GM13976 (cell line): ENCODE data around the gene IRF3.

Experiments used
- DNase-seq: peaks from one replicate; pipeline ENCODE4 v3.0.0; 2012; ENCODE audit warnings: low spot score
- CTCF ChIP-seq: IDR thresholded peaks from 2 replicates; pipeline ENCODE4 v1.5.1; 2012; ENCODE audit warnings: borderline replicate concordance, mild to moderate bottlenecking; ENCODE audit not compliant: insufficient read depth; ENCODE audit errors: extremely low read depth, missing control alignments, control extremely low read depth
- in situ Hi-C: fragments of 300-500 bp; cut with MboI; formaldehyde crosslinking; loops from one replicate; pipeline ENCODE4 v1.12.0; 2022; ENCODE audit warnings: low sequenced_read_pairs, mixed read lengths, inconsistent platforms; ENCODE audit not compliant: unreplicated experiment

Gene IRF3

GRCh38 chr19:49662011-49662410 lies 3.6 kb downstream of the IRF3 start:
- in situ Hi-C loops: no loop called here
- no peak for TF ChIP-seq CTCF
- no peak for DNase-seq

GRCh38 chr19:49660338-49660961 lies 5.2 kb downstream of the IRF3 start:
- TF ChIP-seq CTCF: no peak
- no peak for DNase-seq
- in situ Hi-C loops: no loop called here

- in situ Hi-C loops: no loop called here
- DNase-seq: no peak
- no peak for TF ChIP-seq CTCF
Measured at GRCh38 chr19:49658566-49659442, 6.9 kb downstream of the IRF3 start.

GRCh38 chr19:49658139-49658517 lies 7.5 kb downstream of the IRF3 start:
- no peak for DNase-seq
- TF ChIP-seq CTCF: no peak
- in situ Hi-C loops: no loop called here

- TF ChIP-seq CTCF: no peak
- no peak for DNase-seq
- in situ Hi-C loops: no loop called here
Measured at GRCh38 chr19:49657493-49658138, 8.0 kb downstream of the IRF3 start.

GRCh38 chr19:49656456-49657109 lies 9.1 kb downstream of the IRF3 start:
- in situ Hi-C loops: no loop called here
- TF ChIP-seq CTCF: no peak
- no peak for DNase-seq
